ENCODE results near the gene KCNIP3. TPM values are rescaled to one million over a fixed set of nuclear protein-coding genes. Genes with fewer than 3 reads are reported as not detected.

Gene KCNIP3
- total and polyA plus RNA-seq, 4 donors = 0.26 to 1.1 (median 0.62) TPM

GRCh38 chr2:95282458-95282857, 14.7 kb upstream of the KCNIP3 start:
- Histone ChIP-seq H3K4me1 (ENCODE audit: control insufficient read depth in 4 of 4, insufficient read depth in 4 of 4, low read length in 3 of 4) (no peaks in the 10 kb centered on the region), H3K27me3 (ENCODE audit: control insufficient read depth in 4 of 4, insufficient read depth in 4 of 4, low read length in 3 of 4) (no peaks in the 10 kb centered on the region), H3K27ac (ENCODE audit: low read depth in 1 of 2, low read length in 2 of 2) (no peak overlapping the region), H3K9me3 (ENCODE audit: control insufficient read depth in 4 of 4, low read length in 3 of 4) (no peaks in the 10 kb centered on the region), H3K9ac (ENCODE audit: low read depth in 1 of 2, low read length in 2 of 2) (no peak overlapping the region), H3K36me3 (ENCODE audit: control insufficient read depth in 4 of 4, insufficient read depth in 3 of 4, low read depth in 1 of 4, low read length in 3 of 4) (no peaks in the 10 kb centered on the region), H3K4me3 (ENCODE audit: low read depth in 1 of 3, low read length in 3 of 3) (no peak overlapping the region)
- no peak for TF ChIP-seq YY1 (IDR thresholded peaks at IDR 0.05)
- TF ChIP-seq RAD21 (IDR thresholded peaks at IDR 0.05) = no peak
- TF ChIP-seq MAX (IDR thresholded peaks at IDR 0.05) = no peak
- TF ChIP-seq, protein P1, sequence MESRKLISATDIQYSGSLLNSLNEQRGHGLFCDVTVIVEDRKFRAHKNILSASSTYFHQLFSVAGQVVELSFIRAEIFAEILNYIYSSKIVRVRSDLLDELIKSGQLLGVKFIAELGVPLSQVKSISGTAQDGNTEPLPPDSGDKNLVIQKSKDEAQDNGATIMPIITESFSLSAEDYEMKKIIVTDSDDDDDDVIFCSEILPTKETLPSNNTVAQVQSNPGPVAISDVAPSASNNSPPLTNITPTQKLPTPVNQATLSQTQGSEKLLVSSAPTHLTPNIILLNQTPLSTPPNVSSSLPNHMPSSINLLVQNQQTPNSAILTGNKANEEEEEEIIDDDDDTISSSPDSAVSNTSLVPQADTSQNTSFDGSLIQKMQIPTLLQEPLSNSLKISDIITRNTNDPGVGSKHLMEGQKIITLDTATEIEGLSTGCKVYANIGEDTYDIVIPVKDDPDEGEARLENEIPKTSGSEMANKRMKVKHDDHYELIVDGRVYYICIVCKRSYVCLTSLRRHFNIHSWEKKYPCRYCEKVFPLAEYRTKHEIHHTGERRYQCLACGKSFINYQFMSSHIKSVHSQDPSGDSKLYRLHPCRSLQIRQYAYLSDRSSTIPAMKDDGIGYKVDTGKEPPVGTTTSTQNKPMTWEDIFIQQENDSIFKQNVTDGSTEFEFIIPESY (IDR thresholded peaks at IDR 0.05) = no peak
- 44% methylated on average over 3 of the region's 3 CpGs for WGBS
- DNase-seq (ENCODE audit: low spot score) = no peak

GRCh38 chr2:95283562-95283961, 13.6 kb upstream of the KCNIP3 start:
- Histone ChIP-seq H3K9ac (ENCODE audit: low read depth in 1 of 2, low read length in 2 of 2) (no peak overlapping the region), H3K9me3 (ENCODE audit: control insufficient read depth in 4 of 4, low read length in 3 of 4) (no peaks in the 10 kb centered on the region), H3K4me3 (ENCODE audit: low read depth in 1 of 3, low read length in 3 of 3) (no peak overlapping the region), H3K36me3 (ENCODE audit: control insufficient read depth in 4 of 4, insufficient read depth in 3 of 4, low read depth in 1 of 4, low read length in 3 of 4) (no peaks in the 10 kb centered on the region), H3K27ac (ENCODE audit: low read depth in 1 of 2, low read length in 2 of 2) (no peak overlapping the region), H3K27me3 (ENCODE audit: control insufficient read depth in 4 of 4, insufficient read depth in 4 of 4, low read length in 3 of 4) (no peaks in the 10 kb centered on the region), H3K4me1 (ENCODE audit: control insufficient read depth in 4 of 4, insufficient read depth in 4 of 4, low read length in 3 of 4) (no peaks in the 10 kb centered on the region)
- no peak for DNase-seq (ENCODE audit: low spot score)
- 90% methylated on average over 4 of the region's 4 CpGs for WGBS
- TF ChIP-seq YY1 (IDR thresholded peaks at IDR 0.05) (no peak), SP1 (IDR thresholded peaks at IDR 0.05) (no peak), JUND (IDR thresholded peaks at IDR 0.05) (no peak), TAF1 (conservative IDR thresholded peaks at IDR 0.05) (no peak), RAD21 (IDR thresholded peaks at IDR 0.05) (no peak)

DNA sequence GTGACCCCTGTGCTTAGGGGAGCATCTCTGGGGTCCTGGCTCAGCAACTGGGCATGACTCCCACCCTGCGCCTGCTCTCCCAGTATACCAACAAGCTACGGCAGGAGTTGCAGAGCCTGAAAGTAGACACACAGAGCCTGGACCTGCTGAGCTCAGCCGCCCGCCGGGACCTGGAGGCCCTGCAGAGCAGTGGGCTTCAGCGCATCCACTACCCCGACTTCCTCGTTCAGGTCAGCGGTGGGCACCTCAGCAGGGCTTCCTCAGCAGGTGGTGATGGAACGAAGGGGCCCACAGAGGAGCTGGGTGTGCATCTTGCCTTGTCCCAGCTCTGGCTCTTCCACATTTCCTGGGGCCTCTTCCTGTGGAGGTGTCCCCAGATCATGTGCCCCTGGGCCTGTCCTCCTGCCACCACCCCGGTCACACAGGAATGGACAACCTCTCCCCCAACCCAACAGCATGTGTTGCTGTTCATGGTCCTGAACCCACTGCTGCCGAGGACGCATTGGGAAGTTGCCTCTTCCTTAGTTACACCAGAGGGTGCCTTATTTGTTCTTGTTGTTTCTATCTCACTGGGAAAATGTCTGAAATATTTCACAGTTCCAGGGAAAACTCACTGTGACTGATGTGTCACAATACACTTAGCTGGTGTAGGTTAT, 12.1 kb upstream of the KCNIP3 start:
- H3K36me3 ChIP-seq (ENCODE audit: control insufficient read depth in 4 of 4, insufficient read depth in 3 of 4, low read depth in 1 of 4, low read length in 3 of 4) = no peaks in the 10 kb centered on the region
- 94% methylated on average over 13 of the region's 13 CpGs for WGBS
- TF ChIP-seq FOXA2 (IDR thresholded peaks at IDR 0.05) (no peak), JUND (IDR thresholded peaks at IDR 0.05) (no peak), CTCF (IDR thresholded peaks at IDR 0.05; ENCODE audit: low read depth, low read length, missing input control) (no peak), HNF4G (IDR thresholded peaks at IDR 0.05) (no peak)
- no peak overlapping the region for H3K4me3 ChIP-seq (ENCODE audit: low read depth in 1 of 3, low read length in 3 of 3)
- no peaks in the 10 kb centered on the region for H3K27me3 ChIP-seq (ENCODE audit: control insufficient read depth in 4 of 4, insufficient read depth in 4 of 4, low read length in 3 of 4)
- H3K9me3 ChIP-seq (ENCODE audit: control insufficient read depth in 4 of 4, low read length in 3 of 4) = no peaks in the 10 kb centered on the region
- H3K4me1 ChIP-seq (ENCODE audit: control insufficient read depth in 4 of 4, insufficient read depth in 4 of 4, low read length in 3 of 4) = no peaks in the 10 kb centered on the region
- DNase-seq (ENCODE audit: low spot score) = no peak
- no peak overlapping the region for H3K9ac ChIP-seq (ENCODE audit: low read depth in 1 of 2, low read length in 2 of 2)
- no peak overlapping the region for H3K27ac ChIP-seq (ENCODE audit: low read depth in 1 of 2, low read length in 2 of 2)

All from liver (tissue), 9 donors.